Astrocyte of the cerebellum (primary cell): Measurements from ENCODE around the gene ADGRG7.
"Not testable (repeated sequence)": the region's sequence is repeated elsewhere in the genome, so short reads cannot be mapped to it uniquely, and the experiment has no call there.

Source experiments
- DNase-seq: peaks from one replicate; pipeline ENCODE4 v3.0.0-alpha.2; 2011; ENCODE audit warnings: low read depth
- H3K4me3 ChIP-seq: 2 replicates; pipeline ENCODE4 v1.5.1; 2011; ENCODE audit warnings: mild to moderate bottlenecking, low read depth, low read length, moderate library complexity
- CTCF ChIP-seq: IDR thresholded peaks from 2 replicates; pipeline ENCODE4 v1.5.1; 2012; ENCODE audit warnings: low read length, low read depth, moderate library complexity, mild to moderate bottlenecking; ENCODE audit errors: missing control alignments
- in situ Hi-C: cut with HindIII; loops from 2 replicates; pipeline ENCODE4 v1.10.0; 2017; ENCODE audit warnings: low sequenced_read_pairs

The ADGRG7 gene

DNA sequence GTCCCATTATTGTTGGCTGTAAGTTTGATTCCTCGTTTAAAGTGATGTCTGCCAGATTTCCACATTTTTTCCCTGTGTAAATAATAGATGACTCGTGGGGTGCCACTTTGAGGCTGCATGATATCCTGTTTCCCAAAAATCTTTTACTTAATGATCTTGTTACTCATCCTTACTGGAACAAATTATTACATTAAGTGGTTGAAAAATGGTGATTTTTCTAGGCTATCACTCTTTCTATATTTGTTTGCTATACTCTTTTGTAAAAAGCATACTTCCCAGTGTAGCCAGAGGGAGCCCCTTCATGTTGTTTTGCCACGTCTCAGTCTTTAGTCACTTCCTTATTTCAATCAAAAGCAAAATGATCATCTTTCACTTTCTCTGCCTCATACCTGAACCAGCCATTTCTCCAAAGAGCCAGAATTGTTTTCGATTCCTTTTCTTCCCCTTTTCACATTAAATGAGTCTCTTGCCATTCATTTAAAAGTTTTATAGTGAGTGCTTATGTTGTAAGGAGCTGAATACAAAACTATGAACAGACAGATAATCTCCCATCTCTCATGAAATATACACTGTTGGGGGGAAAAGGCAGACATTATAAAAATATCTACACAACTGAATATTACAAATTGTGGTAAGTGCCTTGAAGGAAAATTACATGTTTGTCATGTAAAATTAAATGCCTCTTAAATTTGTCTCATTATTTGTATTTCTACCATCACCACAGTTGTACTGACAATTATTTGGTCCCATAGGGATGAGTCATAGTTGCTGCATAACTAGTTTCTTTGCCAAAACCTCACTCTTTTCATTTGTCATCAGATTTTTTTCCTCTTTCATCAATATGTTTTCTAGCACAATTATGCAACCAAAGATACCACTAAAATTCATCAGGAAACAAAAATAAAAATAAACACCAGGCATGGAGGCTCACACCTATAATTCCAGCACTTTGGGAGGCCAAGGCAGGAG is 41.5 kb downstream of the ADGRG7 start:
- in situ Hi-C loops: no loop called here
- DNase-seq: peak; percentile 46
- peak; percentile 18 for TF ChIP-seq CTCF
- H3K4me3 ChIP-seq: no peak overlapping the region

- TF ChIP-seq CTCF: no peak
- no peak for DNase-seq
- no peak overlapping the region for H3K4me3 ChIP-seq
- in situ Hi-C loops: no loop called here
These were observed 44.3 kb downstream of the ADGRG7 start for GRCh38 chr3:100653604-100654294.

- no peak for DNase-seq
- in situ Hi-C loops: no loop called here
- H3K4me3 ChIP-seq: no peak overlapping the region
- TF ChIP-seq CTCF: no peak
These were observed 47.5 kb downstream of the ADGRG7 start for GRCh38 chr3:100656945-100657344.

GRCh38 chr3:100661294-100661693 is 51.9 kb downstream of the ADGRG7 start:
- H3K4me3 ChIP-seq, in situ Hi-C loops, DNase-seq: not testable (repeated sequence)

DNA sequence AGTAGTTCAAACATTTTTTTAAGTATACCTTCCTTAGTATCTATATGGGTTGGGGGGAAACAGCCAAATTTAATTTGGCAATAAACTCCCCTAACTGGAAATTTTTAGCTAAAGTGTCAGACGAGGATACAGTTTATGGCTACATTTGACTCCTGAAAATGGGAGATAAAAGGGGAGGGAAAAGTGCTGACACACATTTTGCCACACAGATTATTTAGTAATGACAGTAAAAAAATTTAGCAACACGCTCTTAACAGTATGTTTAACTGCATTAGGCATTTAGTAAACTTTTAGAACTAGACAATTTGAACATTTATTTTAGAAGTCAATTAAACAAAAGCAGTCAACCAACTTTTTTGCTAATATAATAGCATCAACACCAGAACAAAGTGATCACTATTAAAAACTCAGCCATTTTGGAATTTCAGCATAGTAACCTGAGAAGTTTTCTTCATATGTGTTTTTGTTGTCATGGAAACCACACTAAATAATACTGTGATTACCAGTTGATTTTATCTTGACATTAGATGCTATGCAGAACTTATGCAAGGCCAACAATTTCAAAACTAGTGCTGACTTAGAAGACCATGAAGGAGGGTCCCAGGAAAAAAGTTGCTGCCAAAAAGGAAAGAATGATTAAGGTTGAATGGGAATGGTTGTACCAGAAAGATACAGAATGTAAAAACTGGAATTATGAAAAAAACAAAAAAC is 52.9 kb downstream of the ADGRG7 start:
- TF ChIP-seq CTCF: no peak
- no peak for DNase-seq
- H3K4me3 ChIP-seq: no peak overlapping the region
- in situ Hi-C loops: no loop called here

DNA sequence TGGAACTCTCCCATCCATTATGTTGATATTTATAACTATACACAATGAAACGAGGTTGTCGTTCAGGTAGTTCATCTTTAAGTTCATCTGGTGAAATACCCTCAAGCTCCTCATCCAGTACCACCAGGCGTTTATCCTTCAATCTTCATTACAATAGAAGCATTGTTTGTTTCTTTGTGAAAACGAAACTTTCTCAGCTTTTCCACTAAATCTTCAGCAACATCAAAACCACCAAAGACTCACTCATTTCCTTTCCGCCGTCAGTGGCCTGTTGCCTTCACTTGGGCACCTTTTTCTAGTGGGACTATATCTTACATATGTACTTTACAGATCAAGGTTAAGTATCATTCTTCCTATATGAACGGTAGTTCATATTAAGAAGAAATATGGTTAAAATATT is 55.8 kb downstream of the ADGRG7 start:
- DNase-seq: no peak
- in situ Hi-C loops: no loop called here
- TF ChIP-seq CTCF: no peak
- H3K4me3 ChIP-seq: no peak overlapping the region

- in situ Hi-C loops, DNase-seq, H3K4me3 ChIP-seq: not testable (repeated sequence)
These were observed 57.3 kb downstream of the ADGRG7 start for GRCh38 chr3:100666699-100667098.

DNA sequence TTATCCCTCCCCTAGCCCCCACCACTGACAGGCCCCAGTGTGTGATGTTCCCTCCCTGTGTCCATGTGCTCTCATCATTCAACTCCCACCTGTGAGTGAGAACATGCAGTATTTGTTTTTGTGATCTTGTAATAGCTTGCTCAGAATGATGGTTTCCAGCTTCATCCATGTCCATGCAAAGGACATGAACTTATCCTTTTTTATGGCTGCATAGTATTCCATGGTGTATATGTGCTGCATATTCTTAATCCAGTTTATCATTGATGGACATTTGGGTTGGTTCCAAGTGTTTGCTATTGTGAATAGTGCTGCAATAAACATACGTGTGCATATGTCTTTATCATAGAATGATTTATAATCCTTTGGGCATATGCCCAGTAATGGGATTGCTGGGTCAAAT is 57.9 kb downstream of the ADGRG7 start:
- in situ Hi-C loops, H3K4me3 ChIP-seq, DNase-seq: not testable (repeated sequence)

- DNase-seq, in situ Hi-C loops, H3K4me3 ChIP-seq: not testable (repeated sequence)
These were observed 61.6 kb downstream of the ADGRG7 start for GRCh38 chr3:100670995-100671394.
